ENCODE data around the gene RIOK1.
"Not testable (repeated sequence)": the region's sequence is repeated elsewhere in the genome, so short reads cannot be mapped to it uniquely, and the experiment has no call there.

The RIOK1 gene

GRCh38 chr6:7442467-7442866 is 52.9 kb downstream of the RIOK1 start:
- no peak for DNase-seq

- no peak for DNase-seq
Observed at GRCh38 chr6:7445101-7445500, 55.5 kb downstream of the RIOK1 start.

- DNase-seq: no peak
Observed at GRCh38 chr6:7445885-7446461, 56.4 kb downstream of the RIOK1 start.

GRCh38 chr6:7446619-7447325 is 57.2 kb downstream of the RIOK1 start:
- DNase-seq: no peak

GRCh38 chr6:7448232-7448631 is 58.6 kb downstream of the RIOK1 start:
- no peak for DNase-seq

- no peak for DNase-seq
Observed at GRCh38 chr6:7449018-7449417, 59.4 kb downstream of the RIOK1 start.

- no peak for DNase-seq
Observed at GRCh38 chr6:7451326-7451725, 61.7 kb downstream of the RIOK1 start.

- no peak for DNase-seq
Observed at GRCh38 chr6:7452898-7453297, 63.3 kb downstream of the RIOK1 start.

GRCh38 chr6:7454696-7455358 is 65.2 kb downstream of the RIOK1 start:
- DNase-seq: no peak

GRCh38 chr6:7456302-7456701 is 66.7 kb downstream of the RIOK1 start:
- not testable (repeated sequence) for DNase-seq

GRCh38 chr6:7461416-7461815 is 71.8 kb downstream of the RIOK1 start:
- DNase-seq: no peak

- DNase-seq: no peak
Observed at GRCh38 chr6:7463785-7464184, 74.2 kb downstream of the RIOK1 start.

- no peak for DNase-seq
Observed at GRCh38 chr6:7467007-7467897, 77.6 kb downstream of the RIOK1 start.

Measured in AML-193 (cell line).